PC-9 (cell line): ENCODE results near the gene SH3RF3.

ENCODE experiments used
- CTCF ChIP-seq: fragments of 200-600 bp; sonication (generic); conservative IDR thresholded peaks from 2 replicates; pipeline ENCODE4 v1.6.1; 2017; ENCODE audit warnings: mixed run types, antibody characterized with exemption, mild to moderate bottlenecking, moderate library complexity
- EZH2 ChIP-seq: fragments of 200-600 bp; sonication (generic); IDR thresholded peaks from 2 replicates; pipeline ENCODE4 v1.8.0; 2017; ENCODE audit warnings: antibody characterized with exemption, low read depth

GRCh38 chr2:109372614-109373013 is 243.6 kb downstream of the SH3RF3 start:
- TF ChIP-seq CTCF (no peak), EZH2 (no peak)
